T-helper 2 cell (primary cell): ENCODE data around the gene BIN2.
"Not testable (repeated sequence)": the region's sequence is repeated elsewhere in the genome, so short reads cannot be mapped to it uniquely, and the experiment has no call there.

Source experiments
- DNase-seq, 5 experiments: peaks; one replicate each; pipeline versions ENCODE4 v3.0.0 to v3.0.0-alpha.2; 2012 to 2022

The BIN2 gene

GRCh38 chr12:51307655-51308593 is 16.1 kb downstream of the BIN2 start:
- DNase-seq, result no peak

- DNase-seq, result no peak
Measured at GRCh38 chr12:51306507-51306906, 17.5 kb downstream of the BIN2 start.

- not testable (repeated sequence) for DNase-seq
Measured at GRCh38 chr12:51300768-51301167, 23.2 kb downstream of the BIN2 start.

- DNase-seq, result no peak
Measured at GRCh38 chr12:51295651-51296050, 28.3 kb downstream of the BIN2 start.

- DNase-seq, result not testable (repeated sequence)
Measured at GRCh38 chr12:51294097-51294496, 29.9 kb downstream of the BIN2 start.

- DNase-seq, result no peak
Measured at GRCh38 chr12:51293696-51294095, 30.3 kb downstream of the BIN2 start.

GRCh38 chr12:51291603-51292513 is 32.1 kb downstream of the BIN2 start:
- not testable (repeated sequence) for DNase-seq

GRCh38 chr12:51285843-51286242 is 38.1 kb downstream of the BIN2 start:
- no peak for DNase-seq

- no peak for DNase-seq
Measured at GRCh38 chr12:51281202-51281924, 42.6 kb downstream of the BIN2 start.

- no peak for DNase-seq
Measured at GRCh38 chr12:51275088-51275487, 48.9 kb downstream of the BIN2 start.

GRCh38 chr12:51272810-51273209 is 51.2 kb downstream of the BIN2 start:
- not testable (repeated sequence) for DNase-seq

GRCh38 chr12:51270951-51271518 is 52.9 kb downstream of the BIN2 start:
- no peak for DNase-seq

- peak in 4 of 5 experiments; percentile 19 to 44 (median 31) for DNase-seq
Measured at GRCh38 chr12:51270067-51270950, 53.7 kb downstream of the BIN2 start, which contains the start of gene SMAGP. SMAGP (minus strand) TSS chr12:51270415; CDS start chr12:51269278, 1,137 bp downstream.

- DNase-seq, result peak; percentile 21 to 51 (median 35)
Measured at GRCh38 chr12:51269174-51270066, 54.6 kb downstream of the BIN2 start.

- DNase-seq, result peak in 2 of 5 experiments; percentile 38 to 70
Measured at GRCh38 chr12:51265024-51265423, 59.0 kb downstream of the BIN2 start.

GRCh38 chr12:51264297-51264696 is 59.7 kb downstream of the BIN2 start:
- DNase-seq, result no peak

- DNase-seq, result no peak
Measured at GRCh38 chr12:51263341-51263740, 60.6 kb downstream of the BIN2 start.

- peak in 2 of 5 experiments; percentile 17 to 50 for DNase-seq
Measured at GRCh38 chr12:51262758-51263177, 61.2 kb downstream of the BIN2 start.

GRCh38 chr12:51259600-51259999 is 64.4 kb downstream of the BIN2 start:
- DNase-seq, result not testable (repeated sequence)

GRCh38 chr12:51254536-51254935 is 69.4 kb downstream of the BIN2 start:
- DNase-seq, result no peak
